Activated naive CD4-positive, alpha-beta T cell treated with anti-CD3 and anti-CD28 coated beads, Interleukin-2, amount 50 U/mL, for 24 hours (primary cell): Measurements from ENCODE around the gene DUS1L.

Experiments
- H3K27ac Mint-ChIP-seq: one replicate; pipeline ENCODE4 v1.8.0; 2021; ENCODE audit warnings: mild to moderate bottlenecking, mixed read lengths
- H3K27me3 Mint-ChIP-seq: one replicate; pipeline ENCODE4 v1.8.0; 2021; ENCODE audit warnings: mixed read lengths
- H3K36me3 Mint-ChIP-seq: one replicate; pipeline ENCODE4 v1.8.0; 2021; ENCODE audit warnings: mixed read lengths
- H3K4me1 Mint-ChIP-seq: one replicate; pipeline ENCODE4 v1.8.0; 2021; ENCODE audit warnings: mixed read lengths
- H3K4me3 Mint-ChIP-seq: one replicate; pipeline ENCODE4 v1.8.0; 2021; ENCODE audit warnings: mild to moderate bottlenecking, mixed read lengths
- H3K9me3 Mint-ChIP-seq: one replicate; pipeline ENCODE4 v1.8.0; 2021; ENCODE audit warnings: mixed read lengths

The DUS1L gene

GRCh38 chr17:82023447-82024241, 42.0 kb downstream of the DUS1L start:
- Mint-ChIP-seq H3K9me3 (no peaks in the 10 kb centered on the region), H3K4me1 (peaks cover 13% of the 10 kb centered on the region), H3K27ac (no peak overlapping the region), H3K4me3 (peak overlapping the region; percentile 82), H3K36me3 (no peaks in the 10 kb centered on the region), H3K27me3 (no peaks in the 10 kb centered on the region)

GRCh38 chr17:82022981-82023446, 42.6 kb downstream of the DUS1L start, which contains the start of gene LRRC45:
TSS of gene LRRC45 (plus strand) at chr17:82023305. CDS start at chr17:82023644, 339 bp downstream.
- Mint-ChIP-seq H3K36me3 (no peaks in the 10 kb centered on the region), H3K4me3 (peak within 1 kb of the TSS; percentile 88), H3K27me3 (no peaks in the 10 kb centered on the region), H3K27ac (peak within 1 kb of the TSS; percentile 68), H3K9me3 (no peaks in the 10 kb centered on the region), H3K4me1 (peaks cover 13% of the 10 kb centered on the region)

GRCh38 chr17:82022310-82022980, 43.2 kb downstream of the DUS1L start, which contains the start of gene CENPX:
TSS of gene CENPX (minus strand) at chr17:82022878. CDS start at chr17:82022861, 17 bp downstream.
- H3K27me3 Mint-ChIP-seq = no peaks in the 10 kb centered on the region
- H3K36me3 Mint-ChIP-seq = no peaks in the 10 kb centered on the region
- peaks cover 13% of the 10 kb centered on the region for H3K4me1 Mint-ChIP-seq
- peak within 1 kb of the TSS; percentile 68 for H3K27ac Mint-ChIP-seq
- H3K9me3 Mint-ChIP-seq = no peaks in the 10 kb centered on the region
- H3K4me3 Mint-ChIP-seq = peak within 1 kb of the TSS; percentile 88

GRCh38 chr17:82021900-82022309, 43.7 kb downstream of the DUS1L start:
- no peak overlapping the region for H3K27ac Mint-ChIP-seq
- peak overlapping the region; percentile 88 for H3K4me3 Mint-ChIP-seq
- H3K36me3 Mint-ChIP-seq = no peaks in the 10 kb centered on the region
- H3K4me1 Mint-ChIP-seq = peaks cover 13% of the 10 kb centered on the region
- no peaks in the 10 kb centered on the region for H3K27me3 Mint-ChIP-seq
- no peaks in the 10 kb centered on the region for H3K9me3 Mint-ChIP-seq

GRCh38 chr17:82021107-82021899, 44.3 kb downstream of the DUS1L start:
- peak overlapping the region; percentile 35 for H3K27ac Mint-ChIP-seq
- no peaks in the 10 kb centered on the region for H3K27me3 Mint-ChIP-seq
- H3K36me3 Mint-ChIP-seq = no peaks in the 10 kb centered on the region

GRCh38 chr17:82020572-82021106, 45.0 kb downstream of the DUS1L start:
- no peaks in the 10 kb centered on the region for H3K27me3 Mint-ChIP-seq
- no peak overlapping the region for H3K27ac Mint-ChIP-seq
- peaks cover 13% of the 10 kb centered on the region for H3K4me1 Mint-ChIP-seq
- H3K9me3 Mint-ChIP-seq = no peaks in the 10 kb centered on the region
- peak overlapping the region; percentile 39 for H3K4me3 Mint-ChIP-seq
- no peaks in the 10 kb centered on the region for H3K36me3 Mint-ChIP-seq

More at GRCh38 chr17:82021107-82021899, 44.3 kb downstream of the DUS1L start:
- Mint-ChIP-seq H3K4me3 (peak overlapping the region; percentile 88), H3K9me3 (no peaks in the 10 kb centered on the region), H3K4me1 (peaks cover 13% of the 10 kb centered on the region)

GRCh38 chr17:82019690-82020571, 45.7 kb downstream of the DUS1L start:
- Mint-ChIP-seq H3K36me3 (no peaks in the 10 kb centered on the region), H3K27me3 (no peaks in the 10 kb centered on the region), H3K4me1 (peaks cover 13% of the 10 kb centered on the region), H3K27ac (no peak overlapping the region), H3K9me3 (no peaks in the 10 kb centered on the region), H3K4me3 (no peak overlapping the region)

- Mint-ChIP-seq H3K9me3 (no peaks in the 10 kb centered on the region), H3K4me3 (no peak overlapping the region), H3K36me3 (no peaks in the 10 kb centered on the region), H3K27me3 (no peaks in the 10 kb centered on the region), H3K4me1 (peaks cover 13% of the 10 kb centered on the region), H3K27ac (no peak overlapping the region)
Measured at GRCh38 chr17:82018989-82019689, 46.5 kb downstream of the DUS1L start.

- Mint-ChIP-seq H3K27ac (peak overlapping the region; percentile 17), H3K4me1 (peaks cover 13% of the 10 kb centered on the region), H3K9me3 (no peaks in the 10 kb centered on the region), H3K4me3 (peak overlapping the region; percentile 55), H3K36me3 (no peaks in the 10 kb centered on the region), H3K27me3 (no peaks in the 10 kb centered on the region)
Measured at GRCh38 chr17:82018152-82018988, 47.2 kb downstream of the DUS1L start.

- Mint-ChIP-seq H3K36me3 (no peaks in the 10 kb centered on the region), H3K27ac (no peak overlapping the region), H3K4me3 (no peak overlapping the region), H3K27me3 (no peaks in the 10 kb centered on the region), H3K9me3 (no peaks in the 10 kb centered on the region), H3K4me1 (peaks cover 13% of the 10 kb centered on the region)
Measured at GRCh38 chr17:82017612-82018151, 47.9 kb downstream of the DUS1L start.

GRCh38 chr17:82016875-82017459, 48.6 kb downstream of the DUS1L start:
- Mint-ChIP-seq H3K4me3 (no peak overlapping the region), H3K36me3 (no peaks in the 10 kb centered on the region), H3K27me3 (no peaks in the 10 kb centered on the region), H3K9me3 (no peaks in the 10 kb centered on the region), H3K4me1 (peaks cover 13% of the 10 kb centered on the region), H3K27ac (no peak overlapping the region)

GRCh38 chr17:82016061-82016874, 49.3 kb downstream of the DUS1L start:
- Mint-ChIP-seq H3K4me1 (peaks cover 6% of the 10 kb centered on the region), H3K4me3 (no peak overlapping the region), H3K36me3 (no peaks in the 10 kb centered on the region), H3K27ac (no peak overlapping the region), H3K27me3 (no peaks in the 10 kb centered on the region), H3K9me3 (no peaks in the 10 kb centered on the region)
